ENCODE data around the gene EZR. TPM values are rescaled to one million over a fixed set of nuclear protein-coding genes. Genes with fewer than 3 reads are reported as not detected.

EZR gene
- total RNA-seq, 1 experiment from 2014 or later, result 216 TPM

DNA sequence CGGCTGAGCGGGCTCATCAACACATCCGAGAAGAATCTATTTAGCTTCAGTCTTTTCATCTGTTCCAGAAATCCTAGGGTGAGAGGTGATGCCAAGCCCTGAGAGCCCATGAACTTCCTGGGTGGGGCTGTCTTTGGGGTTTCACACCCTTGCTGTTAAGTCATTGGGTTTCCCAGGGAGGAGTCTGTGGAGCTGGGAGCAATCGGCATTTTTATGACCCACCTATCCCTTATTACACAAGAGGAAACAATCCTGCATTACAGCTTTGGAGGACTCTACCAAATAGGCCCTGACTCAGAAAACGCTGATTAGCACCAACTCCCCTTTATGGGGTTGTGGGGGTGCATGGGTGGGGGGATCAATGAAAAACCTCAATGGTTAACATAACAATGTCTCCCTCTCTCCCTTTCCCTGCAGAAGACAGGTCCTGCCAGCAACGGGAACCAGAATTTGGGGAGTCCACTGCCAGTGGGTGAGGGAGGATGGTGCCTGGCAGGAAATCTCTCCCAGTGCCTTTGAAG is 46.3 kb downstream of the EZR start:
- H3K4me3 ChIP-seq (ENCODE audit: insufficient read depth, low read depth, low read length), result no peak overlapping the region
- H3K36me3 ChIP-seq (replicated peaks; ENCODE audit: control insufficient read depth, insufficient read depth, low read length), result peaks cover 88% of the 10 kb centered on the region
- no peak for DNase-seq
- H3K27me3 ChIP-seq (ENCODE audit: control insufficient read depth, insufficient read depth, low read length), result no peaks in the 10 kb centered on the region

DNA sequence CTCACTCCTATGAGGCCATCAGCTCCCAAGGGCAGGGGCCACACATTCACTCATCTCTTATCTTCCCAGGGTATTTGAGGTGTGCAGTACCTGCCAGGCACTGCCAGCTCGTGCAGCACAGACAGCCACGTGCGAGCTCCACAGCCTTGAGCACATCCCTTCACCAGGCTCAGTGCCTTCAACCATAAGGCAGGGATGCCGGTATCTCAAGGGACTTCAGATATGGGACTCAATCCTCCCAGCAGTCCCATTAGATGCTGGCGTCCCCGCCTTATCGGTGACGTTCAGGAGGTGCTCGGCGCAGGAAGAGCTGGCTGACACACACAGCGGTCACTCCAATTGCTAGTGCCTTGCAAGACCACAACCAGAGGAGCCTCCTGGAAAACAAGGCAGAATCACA is 47.0 kb downstream of the EZR start:
- DNase-seq, result no peak
- Histone ChIP-seq H3K4me3 (ENCODE audit: insufficient read depth, low read depth, low read length) (no peak overlapping the region), H3K27me3 (ENCODE audit: control insufficient read depth, insufficient read depth, low read length) (no peaks in the 10 kb centered on the region), H3K36me3 (replicated peaks; ENCODE audit: control insufficient read depth, insufficient read depth, low read length) (peaks cover 88% of the 10 kb centered on the region)

DNA sequence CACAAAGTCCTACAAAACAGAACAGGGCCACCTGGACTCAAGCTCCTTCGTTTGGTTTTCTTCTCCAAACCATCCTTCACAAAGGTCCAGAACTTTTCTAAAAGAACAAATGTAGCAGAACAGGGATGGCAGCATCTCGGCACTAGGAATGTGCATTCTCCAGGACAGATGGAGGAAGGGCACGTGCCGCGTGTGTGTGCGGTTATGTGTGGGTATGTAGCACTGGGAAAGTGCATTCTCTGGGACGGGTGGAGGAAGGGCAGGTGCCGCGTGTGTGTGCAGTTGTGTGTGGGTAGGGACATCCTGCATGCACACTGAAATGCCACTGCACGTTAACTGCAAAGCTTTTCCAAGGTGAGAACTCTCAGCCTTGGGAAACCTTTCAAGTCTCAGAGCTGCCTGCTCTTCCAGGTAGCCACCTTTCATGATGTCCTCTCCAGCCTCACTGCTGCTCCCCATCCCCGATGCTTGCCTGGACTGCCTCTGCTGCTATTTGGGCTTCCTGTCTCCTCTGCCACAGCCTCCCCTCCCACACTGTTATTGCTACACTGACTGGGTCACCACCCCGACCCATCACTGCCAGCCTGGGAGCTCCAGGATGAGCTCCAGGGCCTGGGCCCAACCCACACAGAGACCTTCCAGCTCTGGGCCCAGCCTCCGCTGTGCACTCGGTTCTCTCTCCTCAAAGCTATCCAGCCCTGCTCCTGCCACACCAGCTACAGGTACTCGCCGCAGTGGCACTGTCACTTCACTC is 47.6 kb downstream of the EZR start:
- H3K36me3 ChIP-seq (replicated peaks; ENCODE audit: control insufficient read depth, insufficient read depth, low read length), result peaks cover 88% of the 10 kb centered on the region
- H3K27me3 ChIP-seq (ENCODE audit: control insufficient read depth, insufficient read depth, low read length), result no peaks in the 10 kb centered on the region

DNA sequence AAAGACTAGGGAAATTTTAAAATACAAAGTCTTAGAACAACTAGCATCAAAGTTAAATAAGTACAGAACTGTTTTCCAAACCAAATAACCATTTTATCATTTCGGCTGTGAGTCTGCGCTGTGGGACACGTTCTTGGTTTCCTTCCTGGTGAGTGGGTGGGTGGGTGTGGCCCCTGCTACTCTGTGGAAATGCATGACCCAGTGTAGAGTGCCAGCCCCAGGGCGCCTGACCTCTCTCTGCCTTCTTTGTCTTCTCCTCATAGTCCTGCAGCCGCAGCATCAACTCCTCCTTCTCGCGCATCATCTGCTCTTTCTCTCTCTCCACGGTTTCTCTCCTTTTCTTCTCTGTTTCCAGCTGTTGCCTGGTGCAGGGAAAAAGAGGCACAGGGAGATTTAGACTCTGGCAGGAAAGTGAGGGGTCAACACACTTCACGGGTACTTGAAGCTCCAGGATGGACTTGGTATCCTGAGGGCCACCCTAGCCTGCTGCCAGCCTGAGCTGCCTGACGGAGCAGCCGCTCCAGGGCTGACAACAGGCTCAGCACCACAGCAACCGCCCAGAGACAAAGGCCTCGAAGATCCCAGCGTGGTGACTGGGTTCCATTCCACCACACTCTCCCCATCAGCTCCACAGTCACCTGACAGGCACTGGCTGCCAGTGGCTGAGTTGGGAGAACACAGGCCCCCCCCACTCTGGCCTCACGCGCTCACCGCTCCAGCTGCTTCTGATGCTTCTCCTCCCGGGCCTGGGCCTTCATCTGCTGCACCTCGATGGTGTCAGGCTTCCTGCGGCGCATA is 48.4 kb downstream of the EZR start:
- Histone ChIP-seq H3K4me3 (ENCODE audit: insufficient read depth, low read depth, low read length) (no peak overlapping the region), H3K27me3 (ENCODE audit: control insufficient read depth, insufficient read depth, low read length) (no peaks in the 10 kb centered on the region), H3K36me3 (replicated peaks; ENCODE audit: control insufficient read depth, insufficient read depth, low read length) (peaks cover 86% of the 10 kb centered on the region)
- DNase-seq, result no peak

More for the DNA sequence above, 47.6 kb downstream of the EZR start:
- H3K4me3 ChIP-seq (ENCODE audit: insufficient read depth, low read depth, low read length), result no peak overlapping the region
- no peak for DNase-seq

DNA sequence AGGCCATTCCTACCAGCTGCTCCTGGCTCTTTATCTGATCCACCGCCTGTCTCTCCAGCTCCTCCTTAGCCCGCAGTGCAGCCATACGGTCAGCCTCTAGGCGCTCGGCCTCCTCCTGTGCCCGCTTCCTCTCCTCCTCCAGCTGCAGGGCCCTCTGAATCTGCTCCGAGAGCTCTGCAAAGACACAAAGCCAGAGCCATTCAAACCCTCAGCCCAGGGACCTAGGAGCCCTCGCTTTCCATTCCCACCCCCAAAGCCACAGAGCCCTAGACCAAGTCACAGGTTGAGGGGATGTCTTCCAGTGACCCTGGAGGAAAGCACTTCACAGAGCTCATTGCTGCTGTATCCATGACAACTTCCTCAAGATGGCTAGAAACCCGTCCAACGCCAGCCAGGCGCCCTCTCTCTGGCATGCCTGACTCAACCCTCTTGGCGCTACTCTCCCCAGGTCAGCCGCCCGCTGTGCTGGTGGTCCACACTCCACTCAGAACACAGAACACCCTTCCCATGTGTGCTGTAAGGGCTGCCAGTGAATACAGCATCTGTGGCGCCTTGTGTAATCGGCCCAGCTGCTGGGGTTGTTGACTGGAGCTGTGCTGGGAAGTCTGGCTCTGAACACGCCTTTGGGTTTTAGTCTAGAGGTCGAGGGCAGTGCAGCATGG is 49.3 kb downstream of the EZR start:
- Histone ChIP-seq H3K36me3 (replicated peaks; ENCODE audit: control insufficient read depth, insufficient read depth, low read length) (peaks cover 89% of the 10 kb centered on the region), H3K4me3 (ENCODE audit: insufficient read depth, low read depth, low read length) (no peak overlapping the region), H3K27me3 (ENCODE audit: control insufficient read depth, insufficient read depth, low read length) (no peaks in the 10 kb centered on the region)
- DNase-seq, result peak; percentile 46

DNA sequence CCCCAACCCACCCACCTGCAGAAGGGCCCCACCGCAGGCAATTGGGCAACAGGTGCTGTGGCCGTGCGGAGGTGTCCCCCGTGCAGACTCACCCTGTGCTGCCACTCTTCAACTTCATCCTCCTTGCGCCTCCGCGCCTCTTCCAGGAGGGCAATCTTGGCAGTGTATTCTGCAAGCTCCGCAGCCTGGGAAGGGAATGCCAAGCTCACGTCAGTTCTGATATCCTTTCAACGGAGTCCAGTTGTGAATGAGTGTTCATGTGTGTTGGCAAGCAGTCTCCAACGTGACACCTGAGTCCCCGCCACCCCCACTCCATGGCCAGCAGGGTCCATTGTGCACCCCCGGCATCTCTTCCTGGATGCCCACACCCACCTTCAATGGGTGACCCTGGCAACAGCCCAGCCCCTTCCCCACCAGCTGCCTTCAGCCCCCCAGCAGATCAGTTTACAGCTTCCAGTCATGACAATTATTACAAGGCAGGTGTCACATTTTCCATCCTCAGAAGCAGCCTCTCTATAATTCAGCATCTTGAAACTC is 49.9 kb downstream of the EZR start:
- H3K36me3 ChIP-seq (replicated peaks; ENCODE audit: control insufficient read depth, insufficient read depth, low read length), result peaks cover 84% of the 10 kb centered on the region
- peak; percentile 29 for DNase-seq
- H3K27me3 ChIP-seq (ENCODE audit: control insufficient read depth, insufficient read depth, low read length), result no peaks in the 10 kb centered on the region
- H3K4me3 ChIP-seq (ENCODE audit: insufficient read depth, low read depth, low read length), result no peak overlapping the region

DNA sequence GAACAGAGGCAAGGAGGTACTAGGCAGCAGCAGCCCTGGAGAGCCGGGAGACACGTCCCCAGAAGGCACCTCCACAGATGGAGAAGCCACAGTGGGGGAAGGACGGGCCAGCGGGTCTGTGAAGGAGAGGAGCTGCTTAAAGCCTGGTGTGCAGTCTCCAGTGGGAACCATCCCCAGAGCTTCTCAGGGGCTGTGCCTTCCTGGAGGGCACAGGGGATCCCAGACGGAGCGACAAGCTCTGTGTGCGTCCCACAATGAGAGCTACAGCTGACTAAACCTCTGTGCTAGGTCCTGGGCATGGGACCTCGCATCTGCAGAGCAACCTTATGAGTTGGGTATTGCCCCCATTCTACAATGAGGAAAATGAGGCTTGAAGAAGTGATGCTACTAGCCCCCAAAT is 50.7 kb downstream of the EZR start:
- no peak for DNase-seq
- H3K36me3 ChIP-seq (replicated peaks; ENCODE audit: control insufficient read depth, insufficient read depth, low read length), result peaks cover 77% of the 10 kb centered on the region
- no peaks in the 10 kb centered on the region for H3K27me3 ChIP-seq (ENCODE audit: control insufficient read depth, insufficient read depth, low read length)
- H3K4me3 ChIP-seq (ENCODE audit: insufficient read depth, low read depth, low read length), result no peak overlapping the region

DNA sequence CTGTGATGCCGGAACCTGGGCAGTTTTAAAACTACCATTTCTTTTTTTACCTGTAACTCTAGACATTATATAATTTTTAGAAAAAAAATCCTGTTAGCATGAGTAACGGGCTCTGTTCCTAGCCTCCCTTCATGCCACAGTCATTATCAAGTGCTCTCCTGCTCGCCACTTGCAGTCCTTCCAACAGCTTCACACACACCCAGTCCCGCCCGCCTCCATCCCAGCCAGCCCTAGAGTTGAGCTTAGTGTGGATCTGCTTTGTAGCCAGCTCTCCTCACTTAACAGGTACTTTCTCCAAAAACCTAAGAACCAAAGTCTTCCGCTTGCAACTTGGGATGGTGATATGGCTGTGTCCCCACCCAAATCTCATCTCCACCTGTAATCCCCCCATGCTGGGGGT is 51.5 kb downstream of the EZR start:
- peaks cover 70% of the 10 kb centered on the region for H3K36me3 ChIP-seq (replicated peaks; ENCODE audit: control insufficient read depth, insufficient read depth, low read length)
- H3K27me3 ChIP-seq (ENCODE audit: control insufficient read depth, insufficient read depth, low read length), result no peaks in the 10 kb centered on the region
- DNase-seq, result no peak
- no peak overlapping the region for H3K4me3 ChIP-seq (ENCODE audit: insufficient read depth, low read depth, low read length)

DNA sequence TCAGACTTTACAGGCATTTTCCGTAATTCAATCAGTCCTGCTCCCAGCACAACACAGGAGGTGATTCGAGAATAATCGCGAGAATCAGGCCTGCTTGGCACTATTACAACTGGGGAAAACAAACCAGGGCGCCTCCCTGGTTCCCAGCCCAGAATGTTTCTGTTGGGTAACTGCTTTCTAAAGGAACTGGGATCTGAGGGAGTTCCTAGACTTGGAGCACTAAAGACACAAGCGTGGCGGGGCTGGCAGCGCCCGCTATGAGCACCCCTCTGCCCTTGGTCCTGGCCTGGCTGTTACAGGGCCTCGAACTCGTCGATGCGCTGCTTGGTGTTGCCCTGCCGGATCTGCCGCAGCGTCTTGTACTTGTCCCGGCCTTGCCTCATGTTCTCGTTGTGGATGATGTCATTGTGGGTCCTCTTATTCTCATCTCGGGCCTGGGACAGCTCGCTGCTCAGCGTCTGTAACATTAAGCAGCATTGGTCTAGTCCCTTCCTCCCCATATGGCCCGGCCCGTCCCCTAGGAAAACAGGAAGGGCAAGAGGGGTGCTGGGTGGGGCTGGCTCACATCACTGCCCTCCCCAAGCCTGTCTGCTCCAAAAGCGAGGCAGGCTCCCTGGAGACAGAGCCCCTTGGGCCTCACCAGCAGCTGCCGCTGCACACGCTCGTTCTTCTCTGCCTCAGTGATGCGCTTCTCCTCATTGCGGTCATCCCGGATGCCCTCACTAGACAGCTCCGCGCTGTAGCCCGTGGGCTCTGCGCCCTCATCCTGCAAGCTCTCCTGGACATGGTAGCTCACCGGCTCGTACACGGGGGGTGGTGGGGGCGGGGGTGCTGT is 52.3 kb downstream of the EZR start:
- DNase-seq, result peak; percentile 46
- no peak overlapping the region for H3K4me3 ChIP-seq (ENCODE audit: insufficient read depth, low read depth, low read length)
- H3K36me3 ChIP-seq (replicated peaks; ENCODE audit: control insufficient read depth, insufficient read depth, low read length), result peaks cover 61% of the 10 kb centered on the region
- H3K27me3 ChIP-seq (ENCODE audit: control insufficient read depth, insufficient read depth, low read length), result no peaks in the 10 kb centered on the region

DNA sequence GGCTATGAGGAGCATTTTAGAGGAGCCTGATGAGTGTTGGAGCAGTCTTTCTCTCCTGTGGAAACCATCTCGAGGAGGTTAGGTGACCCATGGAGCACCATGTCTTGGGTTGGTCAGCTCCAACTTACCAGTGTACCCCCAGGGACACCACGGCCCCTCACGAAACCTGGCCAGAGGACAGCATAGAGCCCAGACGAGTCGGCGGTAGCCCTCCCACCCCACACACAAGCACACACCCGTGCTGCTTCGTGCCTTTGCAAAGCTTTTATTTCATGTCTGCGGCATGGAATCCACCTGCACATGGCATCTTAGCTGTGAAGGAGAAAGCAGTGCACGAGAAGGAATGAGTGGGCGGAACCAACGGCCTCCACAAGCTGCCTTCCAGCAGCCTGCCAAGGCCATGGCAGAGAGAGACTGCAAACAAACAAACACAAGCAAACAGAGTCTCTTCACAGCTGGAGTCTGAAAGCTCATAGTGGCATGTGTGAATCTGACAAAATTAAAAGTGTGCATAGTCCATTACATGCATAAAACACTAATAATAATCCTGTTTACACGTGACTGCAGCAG is 53.6 kb downstream of the EZR start:
- peaks cover 49% of the 10 kb centered on the region for H3K36me3 ChIP-seq (replicated peaks; ENCODE audit: control insufficient read depth, insufficient read depth, low read length)
- H3K4me3 ChIP-seq (ENCODE audit: insufficient read depth, low read depth, low read length), result no peak overlapping the region
- DNase-seq, result peak; percentile 31
- no peaks in the 10 kb centered on the region for H3K27me3 ChIP-seq (ENCODE audit: control insufficient read depth, insufficient read depth, low read length)

DNA sequence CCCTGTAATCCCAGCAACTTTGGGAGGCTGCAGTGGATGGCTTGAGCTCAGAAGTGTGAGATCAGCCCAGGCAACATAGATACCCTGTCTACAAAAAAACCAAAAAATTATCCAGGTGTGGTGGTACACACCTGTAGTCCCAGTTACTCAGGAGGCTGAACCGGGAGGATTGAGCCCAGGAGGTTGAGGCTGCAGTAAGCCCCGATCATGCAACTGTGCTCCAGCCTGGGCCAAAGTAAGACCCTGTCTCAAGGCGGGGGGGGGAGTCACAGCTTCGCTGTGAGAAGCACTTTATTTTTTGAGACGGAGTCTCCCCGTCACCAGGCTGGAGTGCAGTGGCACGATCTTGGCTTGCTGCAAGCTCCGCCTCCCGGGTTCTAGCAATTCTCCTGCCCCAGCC is 54.2 kb downstream of the EZR start:
- peak; percentile 35 for DNase-seq

DNA sequence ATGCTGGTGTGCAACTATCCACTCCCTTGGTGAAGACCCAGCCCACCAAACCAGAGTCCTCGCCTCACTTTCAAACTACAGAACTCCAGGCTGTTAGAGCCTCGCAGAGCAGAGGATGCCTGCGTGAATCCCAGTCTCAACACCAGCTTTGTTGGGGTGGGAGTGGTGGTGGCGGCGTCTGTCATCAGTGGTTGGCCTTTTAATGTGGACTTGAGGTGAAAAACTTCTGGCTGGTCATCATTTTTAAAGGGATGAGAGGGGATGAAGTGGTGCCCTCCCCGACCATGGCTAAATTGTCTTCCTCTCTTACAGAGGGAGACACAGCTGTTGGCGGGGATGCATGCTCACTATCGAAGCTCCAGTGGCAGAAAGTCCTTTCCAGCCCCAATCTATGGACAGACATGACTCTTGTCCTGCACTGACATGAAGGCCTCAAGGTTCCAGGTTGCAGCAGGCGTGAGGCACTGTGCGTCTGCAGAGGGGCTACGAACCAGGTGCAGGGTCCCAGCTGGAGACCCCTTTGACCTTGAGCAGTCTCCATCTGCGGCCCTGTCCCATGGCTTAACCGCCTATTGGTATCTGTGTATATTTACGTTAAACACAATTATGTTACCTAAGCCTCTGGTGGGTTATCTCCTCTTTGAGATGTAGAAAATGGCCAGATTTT is 54.9 kb downstream of the EZR start:
- peak; percentile 54 for DNase-seq
- H3K36me3 ChIP-seq (replicated peaks; ENCODE audit: control insufficient read depth, insufficient read depth, low read length), result peaks cover 36% of the 10 kb centered on the region
- no peak overlapping the region for H3K4me3 ChIP-seq (ENCODE audit: insufficient read depth, low read depth, low read length)
- no peaks in the 10 kb centered on the region for H3K27me3 ChIP-seq (ENCODE audit: control insufficient read depth, insufficient read depth, low read length)

More for the DNA sequence above, 54.2 kb downstream of the EZR start:
- H3K27me3 ChIP-seq (ENCODE audit: control insufficient read depth, insufficient read depth, low read length), result no peaks in the 10 kb centered on the region
- peaks cover 42% of the 10 kb centered on the region for H3K36me3 ChIP-seq (replicated peaks; ENCODE audit: control insufficient read depth, insufficient read depth, low read length)
- H3K4me3 ChIP-seq (ENCODE audit: insufficient read depth, low read depth, low read length), result no peak overlapping the region

All from H7 (cell line).